Measurements from ENCODE around the gene TMEFF2.

The TMEFF2 gene

GRCh38 chr2:192194866-192195547 lies at the start of gene TMEFF2:
Gene TMEFF2 (minus strand): TSS chr2:192194933. CDS start chr2:192194524, 409 bp downstream.
- H3K9me3 Mint-ChIP-seq: no peaks in the 10 kb centered on the region
- peaks cover 81% of the 10 kb centered on the region for H3K27me3 Mint-ChIP-seq (ENCODE audit: low read depth)
- TF ChIP-seq CTCF (IDR thresholded peaks at IDR 0.05; ENCODE audit: unreplicated experiment in 3 of 3): peak in 2 of 3 experiments; percentile 25 to 52
- peak within 1 kb of the TSS in 2 of 3 experiments; percentile 42 to 44 for H3K27ac Mint-ChIP-seq
- H3K4me3 Mint-ChIP-seq: peak within 1 kb of the TSS; percentile 83 to 87 (median 84)
- H3K36me3 Mint-ChIP-seq (ENCODE audit: low read depth): no peaks in the 10 kb centered on the region
- peaks cover 29% of the 10 kb centered on the region for H3K4me1 Mint-ChIP-seq

- no peak overlapping the region for H3K27ac Mint-ChIP-seq
- TF ChIP-seq CTCF (IDR thresholded peaks at IDR 0.05; ENCODE audit: unreplicated experiment in 3 of 3): no peak
- H3K4me3 Mint-ChIP-seq: no peak overlapping the region
- H3K4me1 Mint-ChIP-seq: no peaks in the 10 kb centered on the region
- H3K36me3 Mint-ChIP-seq (ENCODE audit: low read depth): no peaks in the 10 kb centered on the region
- no peaks in the 10 kb centered on the region for H3K9me3 Mint-ChIP-seq
- H3K27me3 Mint-ChIP-seq (ENCODE audit: low read depth): peaks cover 4% of the 10 kb centered on the region
These were observed 48.8 kb upstream of the TMEFF2 start for GRCh38 chr2:192243488-192243887.

- Mint-ChIP-seq H3K9me3 (no peaks in the 10 kb centered on the region), H3K27ac (no peak overlapping the region), H3K27me3 (ENCODE audit: low read depth) (no peaks in the 10 kb centered on the region), H3K4me1 (no peaks in the 10 kb centered on the region), H3K36me3 (ENCODE audit: low read depth) (no peaks in the 10 kb centered on the region), H3K4me3 (no peak overlapping the region)
- no peak for TF ChIP-seq CTCF (IDR thresholded peaks at IDR 0.05; ENCODE audit: unreplicated experiment in 3 of 3)
These were observed 41.4 kb upstream of the TMEFF2 start for GRCh38 chr2:192236136-192236535.

- no peaks in the 10 kb centered on the region for H3K9me3 Mint-ChIP-seq
- no peaks in the 10 kb centered on the region for H3K36me3 Mint-ChIP-seq (ENCODE audit: low read depth)
- no peak overlapping the region for H3K4me3 Mint-ChIP-seq
- TF ChIP-seq CTCF (IDR thresholded peaks at IDR 0.05; ENCODE audit: unreplicated experiment in 3 of 3): no peak
- H3K27me3 Mint-ChIP-seq (ENCODE audit: low read depth): no peaks in the 10 kb centered on the region
- H3K4me1 Mint-ChIP-seq: no peaks in the 10 kb centered on the region
- no peak overlapping the region for H3K27ac Mint-ChIP-seq
These were observed 36.2 kb upstream of the TMEFF2 start for GRCh38 chr2:192230889-192231453.

GRCh38 chr2:192228685-192229084 lies 34.0 kb upstream of the TMEFF2 start:
- Mint-ChIP-seq H3K27ac (no peak overlapping the region), H3K36me3 (ENCODE audit: low read depth) (no peaks in the 10 kb centered on the region), H3K9me3 (no peaks in the 10 kb centered on the region), H3K4me3 (no peak overlapping the region), H3K4me1 (no peaks in the 10 kb centered on the region), H3K27me3 (ENCODE audit: low read depth) (no peaks in the 10 kb centered on the region)
- no peak for TF ChIP-seq CTCF (IDR thresholded peaks at IDR 0.05; ENCODE audit: unreplicated experiment in 3 of 3)

- Mint-ChIP-seq H3K27ac (no peak overlapping the region), H3K27me3 (ENCODE audit: low read depth) (no peaks in the 10 kb centered on the region), H3K4me3 (no peak overlapping the region), H3K36me3 (ENCODE audit: low read depth) (no peaks in the 10 kb centered on the region), H3K4me1 (no peaks in the 10 kb centered on the region), H3K9me3 (no peaks in the 10 kb centered on the region)
- TF ChIP-seq CTCF (IDR thresholded peaks at IDR 0.05; ENCODE audit: unreplicated experiment in 3 of 3): no peak
These were observed 24.2 kb upstream of the TMEFF2 start for GRCh38 chr2:192218970-192219369.
